B cell (primary cell): ENCODE measurements around the gene HDDC2. TPM values are rescaled to one million over a fixed set of nuclear protein-coding genes. Genes with fewer than 3 reads are reported as not detected.

Experiments used
- ATAC-seq: fragments of 200-7000 bp; cut with Tn5 transposase; one replicate; pipeline ENCODE4 v1.10.0; 2021; ENCODE audit warnings: low read depth, mild to moderate bottlenecking, moderate number of reproducible peaks, moderate library complexity
- CTCF ChIA-PET: fragments of 350-600 bp; sonication (Branson Sonifier 250); formaldehyde crosslinking; loops from one replicate; lab custom pipeline; 2021; ENCODE audit warnings: antibody characterized with exemption, inconsistent platforms; lab: Charles Lee
- POLR2A ChIA-PET: fragments of 350-600 bp; sonication (Branson Sonifier 250); formaldehyde crosslinking; loops from one replicate; lab custom pipeline; 2021; ENCODE audit warnings: antibody characterized with exemption; lab: Charles Lee
- DNase-seq: peaks from one replicate; pipeline ENCODE4 v3.0.0; 2013
- H2AFZ ChIP-seq: 2 replicates; pipeline ENCODE4 v1.6.1; 2012; ENCODE audit warnings: mild to moderate bottlenecking, low read depth, low read length; ENCODE audit not compliant: insufficient read depth, poor library complexity, severe bottlenecking
- H3K27ac ChIP-seq, 2 donors: 1 replicate in 1 of 2; 2 replicates in 1 of 2; pipeline ENCODE4 v1.5.1; 2012 to 2013; ENCODE audit warnings: low read length in 2 of 2, mild to moderate bottlenecking in 2 of 2, moderate library complexity in 1 of 2
- H3K27me3 ChIP-seq, 4 experiments: fragments of 200-600 bp in 1 of 4; sonication (generic) in 1 of 4; replicated peaks in 1 of 4; 1 replicate in 2 of 4; 2 replicates in 2 of 4; pipeline versions ENCODE4 v1.6.1 to v1.7.0; 2013 to 2016; ENCODE audit warnings: low read length in 3 of 4, mild to moderate bottlenecking in 2 of 4, mixed read lengths in 1 of 4, moderate library complexity in 1 of 4; ENCODE audit not compliant: insufficient read depth in 4 of 4, control insufficient read depth in 3 of 4; ENCODE audit errors: control extremely low read depth in 1 of 4
- H3K36me3 ChIP-seq, 2 experiments: replicated peaks in 1 of 2; 1 replicate in 1 of 2; 2 replicates in 1 of 2; pipeline versions ENCODE4 v1.6.1 to v1.7.1; 2013; ENCODE audit warnings: low read length in 1 of 2; ENCODE audit not compliant: insufficient read depth in 2 of 2, control insufficient read depth in 1 of 2; ENCODE audit errors: control extremely low read depth in 1 of 2, extremely low read depth in 1 of 2
- H3K4me1 ChIP-seq, 2 donors: fragments of 200-600 bp in 1 of 2; sonication (generic) in 1 of 2; 1 replicate in 1 of 2; 2 replicates in 1 of 2; pipeline versions ENCODE4 v1.5.1 to v1.6.1; 2013 to 2017; ENCODE audit warnings: low read length in 2 of 2; ENCODE audit not compliant: control insufficient read depth in 2 of 2, insufficient read depth in 2 of 2
- H3K4me2 ChIP-seq: replicated peaks from 2 replicates; pipeline ENCODE3; 2012; ENCODE audit warnings: mild to moderate bottlenecking, low read depth, low read length; ENCODE audit not compliant: poor library complexity, severe bottlenecking
- H3K4me3 ChIP-seq, 5 experiments: fragments of 200-600 bp in 1 of 5; sonication (generic) in 1 of 5; 1 replicate in 3 of 5; 2 replicates in 2 of 5; pipeline versions ENCODE4 v1.5.1 to v1.7.0; 2011 to 2016; ENCODE audit warnings: low read length in 4 of 5, mild to moderate bottlenecking in 4 of 5, low read depth in 2 of 5, control low read depth in 1 of 5, moderate library complexity in 1 of 5; ENCODE audit not compliant: insufficient read depth in 1 of 5; ENCODE audit errors: control extremely low read depth in 1 of 5, extremely low read depth in 1 of 5
- H3K79me2 ChIP-seq: fragments of 200-600 bp; sonication (generic); one replicate; pipeline ENCODE4 v1.6.0; 2016; ENCODE audit warnings: low read length; ENCODE audit not compliant: control insufficient read depth, insufficient read depth
- H3K9ac ChIP-seq: fragments of 200-600 bp; sonication (generic); 2 replicates; pipeline ENCODE4 v1.6.1; 2017; ENCODE audit warnings: mild to moderate bottlenecking, low read length, moderate library complexity
- H3K9me3 ChIP-seq, 3 donors: one replicate each; pipeline versions ENCODE4 v1.6.1 to v1.7.1; 2013; ENCODE audit warnings: low read length in 2 of 3; ENCODE audit not compliant: control insufficient read depth in 2 of 3, insufficient read depth in 1 of 3; ENCODE audit errors: control extremely low read depth in 1 of 3
- H4K20me1 ChIP-seq: 2 replicates; pipeline ENCODE4 v1.6.0; 2012; ENCODE audit warnings: mild to moderate bottlenecking, low read length; ENCODE audit not compliant: insufficient read depth, control insufficient read depth, poor library complexity, severe bottlenecking
- H3K27ac Mint-ChIP-seq: one replicate; pipeline ENCODE4 v1.8.0; 2021; ENCODE audit warnings: mixed read lengths
- H3K27me3 Mint-ChIP-seq: one replicate; pipeline ENCODE4 v1.8.0; 2021; ENCODE audit warnings: mixed read lengths
- H3K4me1 Mint-ChIP-seq: one replicate; pipeline ENCODE4 v1.8.0; 2021; ENCODE audit warnings: mixed read lengths
- H3K4me3 Mint-ChIP-seq: one replicate; pipeline ENCODE4 v1.8.0; 2021; ENCODE audit warnings: mixed read lengths
- H3K9me3 Mint-ChIP-seq: one replicate; pipeline ENCODE4 v1.8.0; 2022; ENCODE audit warnings: mixed read lengths; ENCODE audit not compliant: insufficient read depth
- EZH2 ChIP-seq: IDR thresholded peaks from 2 replicates; pipeline ENCODE4 v1.6.1; 2012; ENCODE audit warnings: borderline replicate concordance, low read depth, mild to moderate bottlenecking, moderate library complexity, low read length; ENCODE audit not compliant: insufficient read depth, poor library complexity, severe bottlenecking
- WGBS: methylation state at CpG from one replicate; pipeline ENCODE4 v1.1.5; 2013; ENCODE audit warnings: missing lambda C conversion rate; ENCODE audit not compliant: insufficient coverage; 5-methylcytosine and 5-hydroxymethylcytosine counted together
- intact Hi-C: fragments of 100-400 bp; cut with micrococcal nuclease; formaldehyde crosslinking; loops from one replicate; pipeline ENCODE4 v1.10.0; 2022
- polyA plus RNA-seq: library from polyadenylated mRNA; depleted of rRNA; stranded (reverse); fragments of >200 nt; gene quantifications from 2 replicates; pipeline ENCODE4 v1.2.3, GENCODE V29; 2012
- total RNA-seq, 2 donors: library from RNA; stranded (reverse); fragments of 120-200 nt in 1 of 2; gene quantifications; 1 replicate in 1 of 2; 2 replicates in 1 of 2; pipeline versions ENCODE4 v1.2.3 to v1.2.4, GENCODE V29; 2013 to 2022
- TF ChIP-seq, protein P1 (sequence below): fragments of 200-600 bp; IDR thresholded peaks from one replicate; pipeline ENCODE4 v1.8.0; 2022; ENCODE audit warnings: antibody characterized with exemption, mild to moderate bottlenecking

The HDDC2 gene
- total and polyA plus RNA-seq, 2 donors (not counting 1 experiment from before 2014, with no cell fraction given) = 31.6 to 37.6 TPM

DNA sequence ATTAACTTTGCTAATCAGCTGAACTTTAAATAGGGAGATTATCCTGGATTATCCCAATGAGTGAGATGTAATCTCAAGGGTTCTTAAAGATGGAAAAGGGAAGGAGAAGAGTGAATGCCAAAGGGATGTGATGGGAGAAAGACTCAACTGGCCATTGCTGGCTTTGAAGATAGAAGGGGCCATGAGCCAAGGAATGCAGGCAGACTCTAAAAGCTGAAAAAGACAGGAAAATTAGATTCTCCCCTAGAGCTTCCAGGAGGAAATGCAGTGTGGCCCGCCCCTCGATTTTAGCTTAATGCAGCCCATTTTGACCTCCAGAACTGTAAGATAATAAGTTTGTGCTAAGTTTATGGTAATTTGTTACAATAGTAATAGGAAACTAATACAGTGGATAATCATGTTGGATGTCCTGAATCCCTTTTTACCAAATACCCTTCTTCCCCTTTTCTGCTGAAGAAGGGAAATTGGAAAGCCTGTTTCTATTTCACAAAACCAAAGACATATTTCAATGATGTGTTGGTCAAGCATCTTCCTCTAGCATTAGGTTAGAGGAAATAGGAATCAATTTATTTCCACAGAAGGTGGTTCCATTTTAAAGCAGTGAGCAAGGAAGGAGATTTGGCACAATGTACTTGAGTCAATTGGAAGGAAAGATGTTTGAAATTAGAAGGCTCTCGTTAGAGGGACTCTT is 3.3 kb upstream of the HDDC2 start:
- no peak overlapping the region for H3K4me3 Mint-ChIP-seq
- intact Hi-C loops = no loop called here
- peaks cover 36% of the 10 kb centered on the region for H3K27me3 Mint-ChIP-seq
- H3K79me2 ChIP-seq = peaks cover 6% of the 10 kb centered on the region
- H3K36me3 ChIP-seq = peaks cover 0 to 2% of the 10 kb centered on the region in 2 experiments
- no peak for ATAC-seq
- no peak for TF ChIP-seq EZH2
- TF ChIP-seq, protein P1, sequence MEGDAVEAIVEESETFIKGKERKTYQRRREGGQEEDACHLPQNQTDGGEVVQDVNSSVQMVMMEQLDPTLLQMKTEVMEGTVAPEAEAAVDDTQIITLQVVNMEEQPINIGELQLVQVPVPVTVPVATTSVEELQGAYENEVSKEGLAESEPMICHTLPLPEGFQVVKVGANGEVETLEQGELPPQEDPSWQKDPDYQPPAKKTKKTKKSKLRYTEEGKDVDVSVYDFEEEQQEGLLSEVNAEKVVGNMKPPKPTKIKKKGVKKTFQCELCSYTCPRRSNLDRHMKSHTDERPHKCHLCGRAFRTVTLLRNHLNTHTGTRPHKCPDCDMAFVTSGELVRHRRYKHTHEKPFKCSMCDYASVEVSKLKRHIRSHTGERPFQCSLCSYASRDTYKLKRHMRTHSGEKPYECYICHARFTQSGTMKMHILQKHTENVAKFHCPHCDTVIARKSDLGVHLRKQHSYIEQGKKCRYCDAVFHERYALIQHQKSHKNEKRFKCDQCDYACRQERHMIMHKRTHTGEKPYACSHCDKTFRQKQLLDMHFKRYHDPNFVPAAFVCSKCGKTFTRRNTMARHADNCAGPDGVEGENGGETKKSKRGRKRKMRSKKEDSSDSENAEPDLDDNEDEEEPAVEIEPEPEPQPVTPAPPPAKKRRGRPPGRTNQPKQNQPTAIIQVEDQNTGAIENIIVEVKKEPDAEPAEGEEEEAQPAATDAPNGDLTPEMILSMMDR = no peak
- WGBS = no CpG with 5 or more reads among the region's 3 CpGs
- no peak overlapping the region for H3K9ac ChIP-seq
- H2AFZ ChIP-seq = no peak overlapping the region
- H3K27ac Mint-ChIP-seq = no peak overlapping the region
- peaks cover 10 to 11% of the 10 kb centered on the region in 2 donors for H3K4me1 ChIP-seq
- H3K9me3 Mint-ChIP-seq = no peaks in the 10 kb centered on the region
- no peak overlapping the region for H3K4me2 ChIP-seq
- no peaks in the 10 kb centered on the region for H3K9me3 ChIP-seq
- H3K4me3 ChIP-seq = no peak overlapping the region
- H3K4me1 Mint-ChIP-seq = peaks cover 25% of the 10 kb centered on the region
- H4K20me1 ChIP-seq = no peaks in the 10 kb centered on the region
- ChIA-PET POLR2A (no interaction called here), CTCF (interaction anchor here (0.7 to 15.1 kb wide), 3 partner anchors 9 to 448 kb away, joined by 4 to 375 read pairs (median 4); partner anchors contain the start of gene HEY2)
- no peak for DNase-seq
- H3K27me3 ChIP-seq = peaks cover 0 to 8% (median 0%) of the 10 kb centered on the region in 4 experiments
- no peak overlapping the region for H3K27ac ChIP-seq

DNA sequence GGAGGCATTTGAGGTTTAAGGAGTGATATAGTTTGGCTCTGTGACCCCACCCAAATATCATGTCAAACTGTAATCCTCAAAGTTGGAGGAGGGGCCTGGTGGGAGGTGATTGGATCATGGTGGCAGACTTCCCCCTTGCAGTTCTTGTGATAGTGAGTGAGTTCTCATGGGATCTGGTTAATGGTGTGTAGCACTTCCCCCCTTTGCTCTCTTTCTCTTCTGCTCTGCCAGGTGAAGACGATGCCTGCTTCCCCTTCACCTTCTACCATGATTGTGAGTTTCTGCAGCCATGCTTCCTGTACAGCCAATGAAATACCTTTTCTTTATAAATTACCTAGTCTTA is 1.7 kb upstream of the HDDC2 start:
- Mint-ChIP-seq H3K27me3 (peaks cover 30% of the 10 kb centered on the region), H3K4me3 (peak overlapping the region; percentile 93), H3K4me1 (peaks cover 36% of the 10 kb centered on the region), H3K27ac (peak overlapping the region; percentile 12), H3K9me3 (no peaks in the 10 kb centered on the region)
- Histone ChIP-seq H3K9ac (no peak overlapping the region), H3K79me2 (peaks cover 15% of the 10 kb centered on the region), H3K27me3 (peaks cover 0 to 8% (median 0%) of the 10 kb centered on the region in 4 experiments), H4K20me1 (peaks cover 6% of the 10 kb centered on the region), H3K27ac (no peak overlapping the region), H3K4me1 (peaks cover 16% of the 10 kb centered on the region in 2 donors), H2AFZ (no peak overlapping the region), H3K4me3 (no peak overlapping the region), H3K4me2 (no peak overlapping the region), H3K9me3 (no peaks in the 10 kb centered on the region), H3K36me3 (peaks cover 0 to 13% of the 10 kb centered on the region in 2 experiments)
- ChIA-PET POLR2A (no interaction called here), CTCF (interaction anchor here (15.1 kb wide), 1 partner anchor 450 kb away, joined by 375 read pairs; the partner anchor contains the start of gene HEY2)
- TF ChIP-seq, protein P1 = no peak
- TF ChIP-seq EZH2 = no peak
- ATAC-seq = no peak
- WGBS = no CpG with 5 or more reads among the region's 1 CpG
- DNase-seq = peak; percentile 21
- intact Hi-C loops = loop anchor here (2.0 kb wide), 1 partner anchor 653 kb away; the partner anchor contains the start of gene HINT3
